Cerebellar nuclear complex (tissue), 1 donor: ENCODE data around the gene ANAPC1.
"Not testable (repeated sequence)": the region's sequence is repeated elsewhere in the genome, so short reads cannot be mapped to it uniquely, and the experiment has no call there.

Experiments
- DNase-seq, 2 experiments: peaks; one replicate each; lab custom pipeline; 2025; lab: John Stamatoyannopoulos, UW

The ANAPC1 gene

GRCh38 chr2:111883661-111884591, at the start of gene ANAPC1:
Gene ANAPC1, minus strand, starts transcription at chr2:111884193. Its CDS starts 3,368 bp downstream, at chr2:111880825.
- peak in 1 of 2 experiments; percentile 36 for DNase-seq

- DNase-seq: no peak
Observed at GRCh38 chr2:111932841-111933291, 48.9 kb upstream of the ANAPC1 start.

- DNase-seq: no peak
Observed at GRCh38 chr2:111930875-111931274, 46.9 kb upstream of the ANAPC1 start.

GRCh38 chr2:111930409-111930808, 46.4 kb upstream of the ANAPC1 start:
- no peak for DNase-seq

GRCh38 chr2:111927723-111928122, 43.7 kb upstream of the ANAPC1 start:
- DNase-seq: no peak

- no peak for DNase-seq
Observed at GRCh38 chr2:111924617-111925107, 40.7 kb upstream of the ANAPC1 start.

- no peak for DNase-seq
Observed at GRCh38 chr2:111923276-111923804, 39.3 kb upstream of the ANAPC1 start.

- no peak for DNase-seq
Observed at GRCh38 chr2:111919794-111920608, 36.0 kb upstream of the ANAPC1 start.

- no peak for DNase-seq
Observed at GRCh38 chr2:111919365-111919764, 35.4 kb upstream of the ANAPC1 start.

- DNase-seq: no peak
Observed at GRCh38 chr2:111918383-111918806, 34.4 kb upstream of the ANAPC1 start.

- DNase-seq: no peak
Observed at GRCh38 chr2:111917106-111917505, 33.1 kb upstream of the ANAPC1 start.

- DNase-seq: no peak
Observed at GRCh38 chr2:111912547-111912946, 28.6 kb upstream of the ANAPC1 start.

- not testable (repeated sequence) for DNase-seq
Observed at GRCh38 chr2:111911295-111911977, 27.4 kb upstream of the ANAPC1 start.

GRCh38 chr2:111910609-111911277, 26.8 kb upstream of the ANAPC1 start:
- DNase-seq: no peak

GRCh38 chr2:111909997-111910396, 26.0 kb upstream of the ANAPC1 start:
- DNase-seq: not testable (repeated sequence)

GRCh38 chr2:111909079-111909478, 25.1 kb upstream of the ANAPC1 start:
- DNase-seq: no peak

- no peak for DNase-seq
Observed at GRCh38 chr2:111908578-111908977, 24.6 kb upstream of the ANAPC1 start.

- no peak for DNase-seq
Observed at GRCh38 chr2:111905990-111906735, 22.2 kb upstream of the ANAPC1 start.

GRCh38 chr2:111905475-111905869, 21.5 kb upstream of the ANAPC1 start:
- not testable (repeated sequence) for DNase-seq
